HG03457 (cell line): ENCODE results near the gene EYS.

Experiments
- ATAC-seq: cut with Tn5 transposase; IDR thresholded peaks from one replicate; pipeline ENCODE4 v1.9.1; 2021; ENCODE audit warnings: moderate number of reproducible peaks; ENCODE audit not compliant: unreplicated experiment

Gene EYS

DNA sequence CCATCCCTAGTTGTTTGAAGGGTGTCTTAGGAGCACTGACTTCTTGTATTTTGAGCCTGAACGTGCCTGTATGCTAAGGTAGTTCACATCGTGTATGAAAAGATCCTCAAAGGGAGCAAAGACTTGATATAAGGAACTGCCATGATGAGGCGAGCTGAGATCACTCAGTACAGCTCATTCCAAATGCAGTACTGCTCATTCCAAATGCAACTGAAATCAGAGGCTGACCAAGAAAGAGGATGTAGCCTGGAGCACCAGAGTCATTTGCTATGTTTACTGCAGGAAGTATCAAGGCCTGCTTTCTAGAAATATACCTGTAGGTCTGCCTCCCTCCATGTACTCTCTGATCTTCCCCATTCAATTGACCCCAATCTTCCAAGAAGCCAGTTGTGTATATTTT is 832.2 kb downstream of the EYS start:
- no peak for ATAC-seq

DNA sequence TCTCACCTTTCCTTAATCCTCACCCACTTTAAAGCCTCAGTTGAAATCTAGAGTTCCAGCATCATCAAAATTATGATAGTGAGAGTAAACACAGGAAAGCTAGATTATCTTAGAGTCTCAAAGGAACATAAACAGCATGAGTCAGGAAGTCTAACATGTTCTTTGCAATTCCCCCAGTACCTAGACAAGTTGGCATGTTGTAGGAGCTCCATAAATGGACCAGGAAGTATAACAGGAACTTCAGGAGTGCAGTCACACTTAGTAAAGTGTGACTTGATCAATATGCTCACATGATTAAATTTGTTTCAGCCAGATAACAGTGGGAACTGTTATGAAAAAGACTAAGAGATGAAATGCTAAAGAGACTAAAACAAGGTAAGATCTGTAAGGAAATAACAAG is 834.4 kb downstream of the EYS start:
- ATAC-seq = no peak

DNA sequence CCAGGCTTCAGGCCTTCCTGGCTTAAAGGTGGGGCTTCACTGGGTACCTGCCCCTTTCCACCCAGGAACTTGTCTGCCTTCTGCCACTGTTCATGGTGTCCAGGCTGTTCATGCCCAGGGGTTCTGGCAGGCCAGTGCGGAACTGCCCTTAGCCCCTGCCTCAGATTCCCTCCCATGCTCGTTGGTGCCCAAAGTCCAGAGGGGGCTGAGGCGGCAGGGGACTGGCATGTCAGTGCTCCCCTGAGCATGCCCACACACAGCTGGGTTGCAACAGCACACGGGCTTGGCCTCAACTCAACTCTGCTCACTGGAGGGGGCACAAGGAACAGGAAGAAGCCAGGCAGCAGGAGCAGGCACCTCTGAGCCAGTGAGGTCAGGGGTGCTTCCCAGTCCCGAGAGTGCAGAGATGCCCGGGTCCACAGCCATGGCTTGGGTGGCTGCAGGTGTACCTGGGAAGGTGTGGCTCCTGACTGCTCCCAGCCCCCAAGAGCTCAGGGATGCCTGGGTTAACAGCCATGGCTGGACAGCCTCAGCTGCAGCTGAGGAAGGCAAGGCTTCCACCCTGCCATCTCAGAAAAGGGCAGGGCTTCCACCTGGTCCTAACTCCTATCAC is 845.9 kb downstream of the EYS start:
- no peak for ATAC-seq

DNA sequence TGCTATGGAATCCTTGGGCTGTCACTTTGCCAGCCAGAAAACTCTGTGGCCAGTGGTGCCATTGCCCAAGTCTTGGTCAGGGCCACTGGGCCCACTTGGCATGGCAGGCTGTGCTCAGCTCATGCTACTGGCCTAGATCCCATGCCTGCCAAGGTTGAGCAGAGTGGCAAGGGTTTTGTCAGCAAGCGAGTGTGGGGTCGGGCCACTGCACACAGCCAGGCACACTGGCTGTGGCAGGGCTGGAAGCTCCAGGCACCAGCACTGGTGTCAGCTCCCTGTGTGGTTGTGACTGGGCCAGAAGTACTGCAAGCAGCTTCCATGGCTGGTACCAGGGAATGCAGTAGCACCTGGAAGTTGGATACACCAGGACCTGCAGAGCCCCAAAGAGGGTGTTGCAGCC is 846.8 kb downstream of the EYS start:
- ATAC-seq = no peak

DNA sequence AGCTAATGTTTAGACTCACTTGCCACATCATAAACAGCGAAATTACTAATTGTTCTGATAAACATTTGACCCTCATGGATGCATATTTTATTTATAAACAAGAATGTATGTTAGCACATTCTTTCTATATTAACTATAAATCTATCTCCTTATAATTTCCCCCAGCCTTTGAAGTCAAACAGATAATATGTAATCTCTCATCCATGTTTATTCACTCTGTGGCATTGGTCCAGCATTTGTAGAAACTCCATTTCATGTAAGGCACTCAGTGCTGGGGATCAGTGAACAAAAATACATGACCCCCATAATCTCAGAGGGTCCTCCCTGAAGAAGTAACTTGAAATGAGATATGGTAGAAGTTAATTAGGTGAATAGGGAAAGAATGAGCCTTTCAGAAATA is 856.9 kb downstream of the EYS start:
- ATAC-seq = no peak

DNA sequence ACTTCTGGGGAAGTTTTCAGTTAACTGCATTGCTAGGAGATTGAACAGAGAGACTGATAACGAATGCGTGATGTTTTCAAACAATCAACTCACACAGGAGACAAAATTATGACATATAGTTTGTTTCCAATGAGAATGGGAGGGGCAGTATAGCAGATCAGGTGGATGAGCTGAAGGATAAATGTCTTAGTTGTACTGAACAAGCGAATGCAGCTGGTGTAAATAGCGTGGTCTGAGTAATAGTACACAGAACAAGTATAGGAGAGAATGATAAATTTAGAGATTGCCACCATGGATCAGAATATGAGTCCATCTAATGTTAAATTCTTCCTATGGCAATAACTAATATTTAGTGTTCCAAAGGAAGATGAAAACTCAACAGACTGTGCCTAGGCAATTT is 858.6 kb downstream of the EYS start:
- no peak for ATAC-seq

DNA sequence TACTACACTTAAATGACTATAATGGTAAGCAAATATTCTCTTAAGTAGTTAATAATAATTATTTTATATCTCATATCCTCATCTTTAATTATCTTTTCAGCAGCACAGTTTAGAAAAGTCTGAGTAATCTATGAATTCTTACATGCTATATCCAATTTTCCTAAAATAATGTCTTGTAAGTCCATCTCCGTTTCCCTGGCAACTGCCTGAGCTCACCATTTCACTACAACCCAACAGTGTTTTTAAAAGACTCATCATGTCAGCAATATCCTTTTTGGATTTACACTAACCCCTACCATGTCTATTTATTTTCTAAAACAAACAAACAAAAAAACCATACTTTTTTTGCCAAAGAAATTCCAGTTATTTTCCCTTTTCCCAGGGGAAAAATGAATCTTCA is 859.6 kb downstream of the EYS start:
- no peak for ATAC-seq

DNA sequence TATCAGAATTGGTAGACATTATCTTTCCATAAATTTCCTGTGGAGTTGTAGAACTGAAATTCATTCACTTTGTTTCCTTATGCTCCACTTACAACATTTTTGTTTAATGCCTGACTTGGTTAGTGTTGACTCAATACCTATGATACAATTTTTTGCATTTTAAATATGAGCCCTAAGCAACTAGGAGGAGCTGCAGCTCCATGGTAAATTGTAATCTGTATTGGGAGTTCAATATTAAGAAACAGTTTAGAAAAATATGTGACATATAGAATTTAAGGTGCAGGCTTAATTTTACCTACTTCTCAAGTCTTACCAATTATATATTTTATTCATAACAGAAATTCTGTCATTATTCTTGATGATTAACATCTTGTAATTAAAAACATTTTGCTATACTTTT is 868.3 kb downstream of the EYS start:
- no peak for ATAC-seq

DNA sequence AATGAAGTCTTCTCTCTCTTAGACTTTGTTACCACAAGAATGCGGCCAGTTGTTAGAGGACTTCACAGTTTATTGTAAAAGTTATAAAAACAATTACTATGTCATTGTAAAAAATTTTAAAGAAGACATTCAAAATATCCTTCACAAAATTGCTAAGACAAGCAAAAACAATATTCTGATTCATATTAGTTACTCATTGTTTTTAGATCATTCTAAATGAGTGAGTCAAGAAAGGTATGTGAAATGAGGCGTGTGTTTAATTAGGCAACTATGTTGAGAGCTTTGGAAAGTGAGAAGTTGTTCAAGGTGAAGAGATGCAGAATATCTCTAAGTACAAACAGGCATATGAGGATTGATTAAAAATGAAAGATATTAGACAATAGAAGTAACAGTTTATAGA is 875.3 kb downstream of the EYS start:
- no peak for ATAC-seq

DNA sequence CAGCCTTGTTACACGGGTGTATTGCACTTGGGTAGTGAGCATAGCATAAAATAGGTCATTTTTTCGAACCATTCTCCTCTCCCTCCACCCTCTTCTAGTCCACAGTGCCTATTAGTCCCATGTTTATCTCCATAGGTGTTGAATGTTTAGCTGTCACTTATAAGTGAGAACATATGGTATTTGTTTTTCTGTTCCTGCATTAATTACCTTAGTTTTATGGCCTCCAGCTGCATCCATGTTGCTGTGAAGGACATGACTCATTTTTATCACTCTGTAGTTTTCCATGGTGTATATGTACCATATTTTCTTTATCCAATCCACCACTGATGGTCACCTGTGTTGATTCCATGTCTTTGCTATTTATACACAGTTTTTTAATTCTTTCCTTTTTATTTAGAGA is 889.5 kb downstream of the EYS start:
- ATAC-seq = no peak

DNA sequence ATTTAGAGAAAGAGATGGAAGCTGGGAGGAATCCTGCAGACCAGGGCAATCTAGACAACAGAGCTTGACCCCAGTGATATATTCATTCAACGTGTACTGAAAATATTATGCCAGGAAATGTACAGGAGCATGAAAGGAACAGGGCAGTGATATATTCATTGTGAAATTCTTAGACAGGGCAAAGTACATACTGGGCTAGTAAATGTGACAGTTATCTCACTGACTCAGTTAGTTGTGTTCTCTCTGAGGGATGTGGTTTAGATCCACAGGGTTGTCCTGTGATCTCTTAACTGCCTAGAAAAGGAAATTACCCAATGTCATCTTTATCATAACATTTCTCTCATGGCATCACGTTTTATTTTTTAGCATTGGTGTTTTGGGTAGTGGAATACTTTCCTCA is 891.3 kb downstream of the EYS start:
- ATAC-seq = no peak

DNA sequence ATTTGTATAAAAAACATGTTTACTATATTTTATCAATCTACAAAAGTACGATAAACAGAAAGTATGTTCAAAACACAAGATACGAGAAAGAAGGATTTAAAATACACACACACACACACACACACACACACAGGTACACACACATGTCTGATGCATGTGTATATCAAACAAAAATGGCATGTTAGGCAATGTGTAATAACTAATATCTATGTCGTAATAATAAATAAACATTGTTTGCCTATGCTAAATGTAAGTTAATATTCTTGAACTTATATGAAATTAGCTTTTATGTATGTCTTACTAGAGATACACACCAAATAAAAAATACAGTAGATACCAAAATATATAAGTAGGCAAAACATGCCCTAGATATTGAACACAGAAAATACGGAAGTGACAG is 894.9 kb downstream of the EYS start:
- no peak for ATAC-seq

DNA sequence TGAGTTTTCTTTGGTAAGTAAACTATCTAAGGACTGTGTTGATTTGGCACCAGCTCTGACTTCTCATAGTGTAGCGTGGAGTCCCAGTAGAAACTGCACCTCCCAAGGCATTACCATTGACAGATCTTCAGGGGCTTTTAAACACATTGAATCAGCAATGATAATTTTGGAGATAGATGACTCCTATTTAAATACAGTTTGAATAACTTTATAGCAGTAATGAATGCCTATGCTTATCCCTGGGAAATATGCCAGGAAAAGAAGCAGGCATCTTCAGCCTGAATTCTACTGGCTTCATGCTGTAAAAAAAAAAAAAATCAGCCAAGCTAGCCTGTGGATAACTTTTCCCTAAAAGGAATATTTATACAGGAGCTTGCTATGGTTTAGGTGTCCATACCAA is 895.9 kb downstream of the EYS start:
- no peak for ATAC-seq

DNA sequence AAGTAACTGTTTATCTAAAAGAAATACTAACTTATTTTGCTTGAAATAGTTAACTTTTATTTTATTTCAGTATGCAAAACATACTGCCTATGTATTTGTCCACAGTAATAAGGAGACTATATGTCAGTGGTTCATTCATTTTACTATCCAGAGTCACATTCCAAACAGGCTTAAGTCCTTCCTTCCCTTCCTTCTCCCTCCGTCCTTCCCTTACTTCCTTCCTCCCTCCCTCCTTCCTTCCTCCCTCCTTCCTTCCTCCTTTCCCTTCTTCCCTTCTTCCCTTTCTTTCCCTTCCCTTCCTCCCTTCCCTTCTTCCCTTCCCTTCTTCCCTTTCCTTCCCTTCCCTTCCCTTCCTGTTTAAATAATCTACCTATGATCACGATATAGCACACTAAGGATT is 899.2 kb downstream of the EYS start:
- no peak for ATAC-seq

DNA sequence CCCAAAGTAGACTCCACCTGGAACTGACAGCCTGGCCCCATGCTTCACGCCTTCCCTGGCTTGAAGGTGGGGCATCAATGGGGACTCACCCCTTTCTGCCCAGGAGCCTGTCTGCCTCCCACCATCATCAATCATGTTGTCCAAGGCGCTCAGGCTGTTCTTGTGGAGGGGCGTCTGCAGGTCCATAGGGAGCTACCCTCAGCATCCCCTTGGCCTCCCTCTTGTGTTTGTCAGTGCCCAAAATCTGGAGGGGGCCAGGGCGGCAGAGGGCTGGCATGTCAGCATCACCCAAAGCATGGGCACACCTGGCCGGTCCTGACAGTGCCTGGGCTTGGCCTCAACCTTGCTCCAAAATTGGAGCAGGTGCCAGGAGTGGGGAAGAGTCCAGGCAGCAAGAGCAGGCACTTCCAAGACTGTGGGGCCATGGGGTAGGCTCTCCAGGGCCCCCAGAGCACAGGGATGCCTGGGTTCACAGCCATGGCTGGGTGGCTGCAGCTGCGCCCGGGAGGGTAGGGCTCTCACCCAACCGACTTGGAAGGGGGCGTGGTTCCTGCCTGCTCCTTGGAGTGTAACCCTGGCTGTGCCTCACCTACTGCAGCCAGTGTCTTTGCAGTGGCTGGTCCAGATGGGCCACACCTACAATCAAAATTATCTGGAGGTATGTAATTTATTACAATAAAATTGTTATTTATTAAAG is 903.4 kb downstream of the EYS start:
- no peak for ATAC-seq

DNA sequence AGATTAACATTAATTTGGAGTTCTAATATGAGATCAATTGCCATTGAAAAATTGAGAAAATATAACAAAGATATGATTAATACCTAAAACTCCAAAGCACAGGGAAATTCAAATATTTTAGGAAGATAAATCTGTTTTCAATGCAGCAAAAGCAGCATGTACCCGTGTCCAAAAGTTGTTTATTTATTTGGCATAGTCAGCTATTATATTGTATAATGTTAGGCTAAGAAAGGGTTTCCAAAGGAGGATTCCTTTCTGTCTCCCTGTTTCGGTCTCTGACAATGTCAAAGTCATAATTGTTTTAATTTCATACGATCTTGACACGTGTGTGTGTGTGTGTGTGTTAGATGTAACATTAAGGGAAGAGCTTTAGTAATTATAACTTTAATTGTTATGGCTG is 914.5 kb downstream of the EYS start:
- ATAC-seq = no peak

DNA sequence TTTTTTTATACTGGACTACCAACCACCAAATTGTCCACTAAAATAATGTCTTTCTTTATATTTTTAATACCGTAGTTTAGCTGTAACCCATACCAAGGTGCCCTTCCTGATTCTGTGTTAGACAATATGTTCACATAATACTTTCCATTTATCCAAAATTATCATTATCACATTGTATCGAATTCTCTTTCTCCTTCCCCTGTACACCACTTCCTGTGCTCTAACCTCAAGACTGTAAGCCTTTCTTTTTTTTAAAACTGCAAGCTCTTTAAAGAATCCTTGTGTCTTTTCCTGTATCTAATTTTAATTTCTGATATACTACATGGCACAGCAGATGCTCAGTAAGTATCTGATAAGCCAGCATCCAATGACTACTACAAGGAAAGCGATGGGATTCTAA is 917.5 kb downstream of the EYS start:
- ATAC-seq = no peak

DNA sequence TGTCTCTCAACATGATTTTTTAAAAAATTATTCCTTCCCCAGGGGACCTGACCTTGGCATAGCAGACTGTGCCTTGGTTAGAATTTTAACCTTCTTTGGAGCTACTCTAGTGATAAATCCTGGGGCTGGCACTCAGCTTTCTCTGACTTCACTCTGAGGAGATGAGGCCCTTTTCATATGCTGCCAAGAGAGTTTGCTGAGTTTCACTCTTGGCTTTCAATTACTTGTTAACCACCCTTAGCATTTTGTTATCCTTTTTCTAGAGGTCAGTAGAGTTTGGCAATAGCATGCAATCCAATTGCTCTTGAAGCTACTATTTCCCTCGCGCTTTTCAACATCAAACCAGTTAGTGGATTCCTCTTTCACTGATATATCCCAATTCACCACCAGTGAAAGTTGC is 920.3 kb downstream of the EYS start:
- no peak for ATAC-seq

DNA sequence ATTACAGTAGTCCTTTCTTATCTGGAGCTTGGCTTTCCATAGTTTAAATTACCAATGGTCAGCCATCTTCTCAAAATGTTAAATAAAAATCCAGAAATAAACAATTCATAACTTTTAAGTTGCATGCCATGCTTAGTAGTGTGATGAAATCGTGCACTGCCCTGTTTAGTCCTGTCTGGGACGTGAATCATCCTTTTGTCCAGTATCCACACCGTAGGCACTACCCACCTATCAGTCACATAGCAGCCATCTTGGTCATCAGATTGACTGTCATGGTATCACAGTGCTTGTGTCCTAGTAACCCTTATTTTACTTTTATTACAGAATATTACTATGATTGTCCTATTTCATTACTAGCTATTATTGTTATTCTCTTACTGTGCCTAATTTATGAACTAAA is 924.1 kb downstream of the EYS start:
- no peak for ATAC-seq

DNA sequence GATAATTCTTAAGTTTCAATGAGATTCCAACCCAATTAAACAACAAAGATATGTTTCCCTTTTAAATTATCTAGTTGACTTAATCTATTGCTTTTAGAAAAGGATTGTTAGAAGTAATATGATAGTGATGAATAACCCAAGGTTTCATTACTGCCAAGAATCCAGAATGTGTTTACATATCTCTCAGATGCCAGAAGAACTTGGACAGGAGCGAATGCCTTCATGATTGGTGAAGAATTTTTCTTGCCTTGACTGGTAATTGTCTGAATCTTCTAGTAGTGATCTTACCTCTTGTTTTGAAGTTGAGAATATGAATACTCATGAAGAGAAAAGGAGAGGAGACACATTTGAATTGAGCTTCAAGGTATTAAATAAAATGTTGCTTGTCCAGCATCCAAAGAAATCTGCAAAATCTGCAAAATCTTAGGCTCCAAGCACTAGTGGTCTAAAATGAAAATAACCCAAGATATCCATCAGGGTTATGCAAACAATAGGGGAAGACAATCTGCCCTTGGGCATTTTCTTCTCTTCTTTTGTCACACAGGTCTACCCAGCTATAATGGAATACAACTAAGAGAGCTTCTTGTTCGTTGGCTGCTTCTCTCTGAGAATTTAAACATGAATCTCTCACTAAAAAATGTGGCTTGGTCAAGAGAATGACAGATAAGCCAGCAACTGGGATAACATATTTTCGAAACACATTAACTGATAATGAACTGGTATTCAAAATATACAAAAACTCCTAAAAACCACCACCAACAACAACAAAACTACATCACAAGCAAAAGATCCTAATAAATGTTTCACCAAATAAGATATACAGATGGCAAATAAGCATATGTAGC is 928.9 kb downstream of the EYS start:
- ATAC-seq = no peak

DNA sequence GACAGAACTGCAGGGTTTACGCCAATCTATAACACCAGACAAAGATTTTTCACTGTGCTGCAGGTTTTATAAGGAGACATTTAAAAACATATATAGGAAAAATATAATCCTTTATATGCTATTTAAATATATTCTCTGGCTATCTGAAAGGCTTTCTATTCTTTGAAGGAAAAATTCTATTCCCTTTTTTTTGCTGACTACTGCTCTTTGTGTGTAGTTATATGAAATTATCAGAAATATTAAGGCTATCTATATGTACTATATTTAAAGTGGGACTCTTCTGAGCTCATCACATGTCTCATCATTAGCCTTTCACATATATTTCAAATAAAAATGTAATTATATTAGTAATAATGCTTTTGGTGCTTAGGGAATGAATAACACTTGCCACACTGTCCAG is 930.7 kb downstream of the EYS start:
- no peak for ATAC-seq

DNA sequence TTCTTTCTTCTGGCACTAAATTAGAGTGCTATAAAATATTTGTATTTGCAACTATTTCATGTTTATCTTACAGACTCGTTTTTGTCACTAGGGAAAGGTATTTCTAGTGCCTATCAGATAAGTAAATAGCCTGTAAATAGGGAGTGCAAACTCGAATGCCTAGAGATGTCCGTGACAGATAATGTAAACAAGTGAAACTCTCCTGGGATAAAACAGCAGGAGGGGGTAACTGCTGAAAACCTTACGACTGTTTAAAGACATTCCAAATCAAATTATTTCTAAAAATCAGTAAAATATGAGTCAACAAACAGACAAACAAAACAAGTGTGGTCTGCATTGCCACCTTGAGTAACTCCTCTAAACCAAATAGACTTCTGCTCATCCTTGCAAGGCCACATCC is 932.1 kb downstream of the EYS start:
- ATAC-seq = no peak
